Keratinocyte (primary cell): ENCODE results near the gene TMEM52B. TPM values are rescaled to one million over a fixed set of nuclear protein-coding genes. Genes with fewer than 3 reads are reported as not detected.
A peak's percentile ranks its signal among the peaks of the same experiment; 100 is the strongest.

Experiments
- DNase-seq: peaks from one replicate; pipeline ENCODE4 v3.0.0-alpha.2; 2011; ENCODE audit warnings: low read depth, missing footprints, low spot score
- FAIRE-seq: peaks from 2 replicates; lab custom pipeline; 2011; peaks lifted over from hg19 to GRCh38; lab: Jason Lieb, UNC
- H2AFZ ChIP-seq: 2 replicates; pipeline ENCODE4 v1.6.0; 2012; ENCODE audit warnings: low read length, control low read depth, inconsistent platforms; ENCODE audit not compliant: control insufficient read depth
- H3K27ac ChIP-seq: 2 replicates; pipeline ENCODE4 v1.5.1; 2011; ENCODE audit warnings: low read length; ENCODE audit not compliant: control insufficient read depth, insufficient read depth
- H3K27me3 ChIP-seq: 3 replicates; pipeline ENCODE4 v1.6.0; 2011; ENCODE audit warnings: low read length; ENCODE audit not compliant: control insufficient read depth, insufficient read depth; ENCODE audit errors: extremely low read depth
- H3K36me3 ChIP-seq, 2 experiments: 2 replicates in 1 of 2; 3 replicates in 1 of 2; pipeline ENCODE4 v1.5.1; 2011; ENCODE audit warnings: low read length in 2 of 2, mild to moderate bottlenecking in 1 of 2; ENCODE audit not compliant: control insufficient read depth in 2 of 2, insufficient read depth in 2 of 2; ENCODE audit errors: extremely low read depth in 1 of 2
- H3K4me1 ChIP-seq: 3 replicates; pipeline ENCODE4 v1.5.1; 2011; ENCODE audit warnings: low read length; ENCODE audit not compliant: control insufficient read depth, insufficient read depth; ENCODE audit errors: extremely low read depth
- H3K4me2 ChIP-seq: 3 replicates; pipeline ENCODE4 v1.6.0; 2011; ENCODE audit warnings: low read depth, low read length; ENCODE audit not compliant: control insufficient read depth, insufficient read depth; ENCODE audit errors: extremely low read depth
- H3K4me3 ChIP-seq, 3 experiments: fragments of 200-600 bp in 1 of 3; sonication (generic) in 1 of 3; 2 replicates in 2 of 3; 3 replicates in 1 of 3; pipeline ENCODE4 v1.5.1; 2011 to 2016; ENCODE audit warnings: low read length in 3 of 3, mild to moderate bottlenecking in 3 of 3, control low read depth in 2 of 3, inconsistent platforms in 1 of 3, low read depth in 1 of 3, mixed read lengths in 1 of 3, mixed run types in 1 of 3, moderate library complexity in 1 of 3; ENCODE audit not compliant: control insufficient read depth in 2 of 3, insufficient read depth in 2 of 3; ENCODE audit errors: extremely low read depth in 1 of 3
- H3K79me2 ChIP-seq: 2 replicates; pipeline ENCODE4 v1.6.0; 2012; ENCODE audit warnings: low read length; ENCODE audit not compliant: control insufficient read depth, insufficient read depth
- H3K9ac ChIP-seq: 3 replicates; pipeline ENCODE4 v1.6.0; 2011; ENCODE audit warnings: low read length; ENCODE audit not compliant: control insufficient read depth, insufficient read depth; ENCODE audit errors: extremely low read depth
- H3K9me1 ChIP-seq: 3 replicates; pipeline ENCODE4 v1.6.0; 2011; ENCODE audit warnings: low read length; ENCODE audit not compliant: control insufficient read depth, insufficient read depth; ENCODE audit errors: extremely low read depth
- H3K9me3 ChIP-seq: 2 replicates; pipeline ENCODE4 v1.5.1; 2012; ENCODE audit warnings: low read depth, low read length; ENCODE audit not compliant: control insufficient read depth
- H4K20me1 ChIP-seq: 3 replicates; pipeline ENCODE4 v1.6.0; 2011; ENCODE audit warnings: low read length; ENCODE audit not compliant: control insufficient read depth, insufficient read depth; ENCODE audit errors: extremely low read depth
- CTCF ChIP-seq, 3 experiments: IDR thresholded peaks in 1 of 3; conservative IDR thresholded peaks in 1 of 3; optimal IDR thresholded peaks in 1 of 3; 2 replicates in 2 of 3; 3 replicates in 1 of 3; pipeline versions ENCODE3 to v1.5.1; 2011; ENCODE audit warnings: low read length in 3 of 3, mild to moderate bottlenecking in 3 of 3, moderate library complexity in 2 of 3, control low read depth in 1 of 3, inconsistent platforms in 1 of 3; ENCODE audit not compliant: insufficient read depth in 2 of 3; ENCODE audit errors: extremely low read depth in 1 of 3
- EZH2 ChIP-seq: IDR thresholded peaks from one replicate; pipeline ENCODE4 v1.6.1; 2012; ENCODE audit warnings: inconsistent platforms, mild to moderate bottlenecking, low read length, moderate library complexity
- dilution Hi-C: fragments of 300-500 bp; cut with MboI; formaldehyde crosslinking; loops from one replicate; pipeline ENCODE4 v1.7.0; 2020; ENCODE audit warnings: low sequenced_read_pairs; ENCODE audit not compliant: extremely low pct_ligation_motif_present
- polyA plus RNA-seq, 5 experiments: library from polyadenylated mRNA; depleted of rRNA in 3 of 5; stranded (reverse) in 3 of 5; stranded (forward) in 1 of 5; unstranded in 1 of 5; fragments of >200 nt; gene quantifications; 1 replicate in 1 of 5; 2 replicates in 3 of 5; 3 replicates in 1 of 5; pipeline versions ENCODE4 v1.2.1 to v1.2.3, GENCODE V29; 2011 to 2012; ENCODE audit warnings: missing spikeins in 2 of 5, low read depth in 1 of 5, low replicate concordance in 1 of 5

TMEM52B gene
- polyA plus RNA-seq, 1 donor (not counting 4 experiments of a cell fraction or from before 2014, with no cell fraction given), result not detected

GRCh38 chr12:10174986-10175614 is 3.7 kb upstream of the TMEM52B start:
- TF ChIP-seq EZH2 (no peak), CTCF (optimal IDR thresholded peaks at IDR 0.05 in 1 of 3, IDR thresholded peaks at IDR 0.05 in 1 of 3, conservative IDR thresholded peaks at IDR 0.05 in 1 of 3; ENCODE audit: extremely low read depth in 1 of 3, insufficient read depth in 2 of 3, low read length in 3 of 3) (no peak)
- dilution Hi-C loops, result no loop called here
- DNase-seq, result peak; percentile 17

GRCh38 chr12:10175846-10176636 is 2.8 kb upstream of the TMEM52B start:
- Histone ChIP-seq H3K79me2 (no peaks in the 10 kb centered on the region), H4K20me1 (no peaks in the 10 kb centered on the region), H3K27ac (peak overlapping the region; percentile 94), H3K4me1 (peaks cover 46% of the 10 kb centered on the region), H3K9me3 (no peaks in the 10 kb centered on the region), H3K36me3 (no peaks in the 10 kb centered on the region), H3K4me3 (peak overlapping the region in 2 of 3 experiments; percentile 48 to 57), H3K27me3 (no peaks in the 10 kb centered on the region), H3K9me1 (no peaks in the 10 kb centered on the region), H2AFZ (no peak overlapping the region), H3K9ac (peak overlapping the region; percentile 65), H3K4me2 (peak overlapping the region; percentile 92)
- peak; percentile 19 for DNase-seq
- FAIRE-seq, result peak; percentile 87
- TF ChIP-seq CTCF (optimal IDR thresholded peaks at IDR 0.05 in 1 of 3, IDR thresholded peaks at IDR 0.05 in 1 of 3, conservative IDR thresholded peaks at IDR 0.05 in 1 of 3; ENCODE audit: extremely low read depth in 1 of 3, insufficient read depth in 2 of 3, low read length in 3 of 3), result peak in 1 of 3 experiments; percentile 37
- no peak for TF ChIP-seq EZH2
- dilution Hi-C loops, result no loop called here

More at GRCh38 chr12:10174986-10175614, 3.7 kb upstream of the TMEM52B start:
- H2AFZ ChIP-seq, result no peak overlapping the region
- H3K27me3 ChIP-seq, result no peaks in the 10 kb centered on the region
- no peaks in the 10 kb centered on the region for H4K20me1 ChIP-seq
- peak; percentile 74 for FAIRE-seq
- H3K27ac ChIP-seq, result peak overlapping the region; percentile 94
- H3K9ac ChIP-seq, result peak overlapping the region; percentile 65
- H3K4me2 ChIP-seq, result peak overlapping the region; percentile 92
- no peaks in the 10 kb centered on the region for H3K9me3 ChIP-seq
- H3K4me3 ChIP-seq, result peak overlapping the region in 2 of 3 experiments; percentile 48 to 57
- no peaks in the 10 kb centered on the region for H3K9me1 ChIP-seq
- H3K4me1 ChIP-seq, result peaks cover 45% of the 10 kb centered on the region
- H3K79me2 ChIP-seq, result no peaks in the 10 kb centered on the region
- H3K36me3 ChIP-seq, result no peaks in the 10 kb centered on the region
